PFSK-1 (cell line): ENCODE data around the gene VWC2.

Experiments
- POLR2AphosphoS5 ChIP-seq: IDR thresholded peaks from 2 replicates; pipeline ENCODE4 v1.6.1; 2012; ENCODE audit warnings: low read depth, mild to moderate bottlenecking, control low read depth, low read length, moderate library complexity
- SIN3A ChIP-seq: IDR thresholded peaks from 2 replicates; pipeline ENCODE4 v1.6.1; 2012; ENCODE audit warnings: mild to moderate bottlenecking, low read length, moderate library complexity, borderline replicate concordance; ENCODE audit not compliant: insufficient read depth
- TAF1 ChIP-seq: IDR thresholded peaks from 2 replicates; pipeline ENCODE4 v1.6.1; 2012; ENCODE audit warnings: low read length, control low read depth, borderline replicate concordance; ENCODE audit not compliant: insufficient read depth
- TF ChIP-seq, protein P1 (sequence below), 2 experiments: IDR thresholded peaks; 2 replicates each; pipeline versions ENCODE4 v1.6.1 to v1.8.0; 2011 to 2012; ENCODE audit warnings: low read depth in 2 of 2, low read length in 2 of 2, control low read depth in 1 of 2, inconsistent platforms in 1 of 2, mild to moderate bottlenecking in 1 of 2, moderate library complexity in 1 of 2; ENCODE audit not compliant: insufficient read depth in 1 of 2

DNA sequence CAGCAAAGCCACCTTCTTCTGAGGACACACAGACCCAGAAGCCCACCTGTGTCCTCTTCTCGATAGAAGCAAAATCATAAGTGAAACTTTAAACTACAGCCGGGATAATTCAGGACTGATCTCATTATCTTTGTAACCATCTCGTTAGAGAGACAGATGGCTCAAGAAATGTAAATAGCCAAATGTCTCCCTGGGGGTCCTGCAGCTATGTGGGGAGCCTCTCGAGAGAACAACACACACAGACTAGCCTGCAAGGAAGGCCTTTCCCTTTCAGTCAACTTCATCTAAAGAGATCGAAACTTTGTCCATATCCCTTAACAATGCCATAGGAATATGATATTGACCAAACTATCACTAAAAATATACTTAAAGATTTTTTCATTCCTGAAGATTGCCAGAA, 93.5 kb downstream of the VWC2 start:
- TF ChIP-seq POLR2AphosphoS5 = no peak
- TF ChIP-seq TAF1 = no peak
- TF ChIP-seq, protein P1, sequence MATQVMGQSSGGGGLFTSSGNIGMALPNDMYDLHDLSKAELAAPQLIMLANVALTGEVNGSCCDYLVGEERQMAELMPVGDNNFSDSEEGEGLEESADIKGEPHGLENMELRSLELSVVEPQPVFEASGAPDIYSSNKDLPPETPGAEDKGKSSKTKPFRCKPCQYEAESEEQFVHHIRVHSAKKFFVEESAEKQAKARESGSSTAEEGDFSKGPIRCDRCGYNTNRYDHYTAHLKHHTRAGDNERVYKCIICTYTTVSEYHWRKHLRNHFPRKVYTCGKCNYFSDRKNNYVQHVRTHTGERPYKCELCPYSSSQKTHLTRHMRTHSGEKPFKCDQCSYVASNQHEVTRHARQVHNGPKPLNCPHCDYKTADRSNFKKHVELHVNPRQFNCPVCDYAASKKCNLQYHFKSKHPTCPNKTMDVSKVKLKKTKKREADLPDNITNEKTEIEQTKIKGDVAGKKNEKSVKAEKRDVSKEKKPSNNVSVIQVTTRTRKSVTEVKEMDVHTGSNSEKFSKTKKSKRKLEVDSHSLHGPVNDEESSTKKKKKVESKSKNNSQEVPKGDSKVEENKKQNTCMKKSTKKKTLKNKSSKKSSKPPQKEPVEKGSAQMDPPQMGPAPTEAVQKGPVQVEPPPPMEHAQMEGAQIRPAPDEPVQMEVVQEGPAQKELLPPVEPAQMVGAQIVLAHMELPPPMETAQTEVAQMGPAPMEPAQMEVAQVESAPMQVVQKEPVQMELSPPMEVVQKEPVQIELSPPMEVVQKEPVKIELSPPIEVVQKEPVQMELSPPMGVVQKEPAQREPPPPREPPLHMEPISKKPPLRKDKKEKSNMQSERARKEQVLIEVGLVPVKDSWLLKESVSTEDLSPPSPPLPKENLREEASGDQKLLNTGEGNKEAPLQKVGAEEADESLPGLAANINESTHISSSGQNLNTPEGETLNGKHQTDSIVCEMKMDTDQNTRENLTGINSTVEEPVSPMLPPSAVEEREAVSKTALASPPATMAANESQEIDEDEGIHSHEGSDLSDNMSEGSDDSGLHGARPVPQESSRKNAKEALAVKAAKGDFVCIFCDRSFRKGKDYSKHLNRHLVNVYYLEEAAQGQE (IDR thresholded peaks at IDR 0.05; ENCODE audit: insufficient read depth in 1 of 2, low read depth in 2 of 2, low read length in 2 of 2) = no peak
- no peak for TF ChIP-seq SIN3A
